A204.1 (cell line): ENCODE results near the gene ATP6V0A1.

Experiments used
- FAIRE-seq: peaks from 2 replicates; lab custom pipeline; 2012; peaks lifted over from hg19 to GRCh38; lab: Jason Lieb, UNC

The ATP6V0A1 gene

DNA sequence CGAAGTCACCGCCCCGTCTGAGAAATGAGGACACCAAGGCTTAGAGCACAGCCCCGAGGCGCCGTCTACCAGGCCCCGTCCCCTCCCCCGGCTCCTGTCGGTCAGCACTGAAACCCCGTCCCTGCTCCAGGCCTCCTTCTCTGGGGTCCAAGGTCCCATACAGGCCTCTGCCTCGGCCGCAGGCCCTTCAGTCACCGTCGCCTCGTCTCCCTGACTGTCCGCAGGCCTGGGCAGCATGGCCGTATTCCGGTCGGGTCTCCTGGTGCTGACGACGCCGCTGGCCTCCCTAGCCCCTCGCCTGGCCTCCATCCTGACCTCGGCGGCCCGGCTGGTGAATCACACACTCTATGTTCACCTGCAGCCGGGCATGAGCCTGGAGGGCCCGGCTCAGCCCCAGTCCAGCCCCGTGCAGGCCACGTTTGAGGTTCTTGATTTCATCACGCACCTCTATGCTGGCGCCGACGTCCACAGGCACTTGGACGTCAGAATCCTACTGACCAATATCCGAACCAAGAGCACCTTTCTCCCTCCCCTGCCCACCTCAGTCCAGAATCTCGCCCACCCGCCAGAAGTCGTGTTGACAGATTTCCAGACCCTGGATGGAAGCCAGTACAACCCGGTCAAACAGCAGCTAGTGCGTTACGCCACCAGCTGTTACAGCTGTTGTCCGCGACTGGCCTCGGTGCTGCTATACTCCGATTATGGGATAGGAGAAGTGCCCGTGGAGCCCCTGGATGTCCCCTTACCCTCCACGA, 103.9 kb downstream of the ATP6V0A1 start:
- no peak for FAIRE-seq

GRCh38 chr17:42563143-42563509, 104.4 kb downstream of the ATP6V0A1 start:
- FAIRE-seq = no peak

GRCh38 chr17:42563543-42563942, 104.9 kb downstream of the ATP6V0A1 start:
- FAIRE-seq = no peak

DNA sequence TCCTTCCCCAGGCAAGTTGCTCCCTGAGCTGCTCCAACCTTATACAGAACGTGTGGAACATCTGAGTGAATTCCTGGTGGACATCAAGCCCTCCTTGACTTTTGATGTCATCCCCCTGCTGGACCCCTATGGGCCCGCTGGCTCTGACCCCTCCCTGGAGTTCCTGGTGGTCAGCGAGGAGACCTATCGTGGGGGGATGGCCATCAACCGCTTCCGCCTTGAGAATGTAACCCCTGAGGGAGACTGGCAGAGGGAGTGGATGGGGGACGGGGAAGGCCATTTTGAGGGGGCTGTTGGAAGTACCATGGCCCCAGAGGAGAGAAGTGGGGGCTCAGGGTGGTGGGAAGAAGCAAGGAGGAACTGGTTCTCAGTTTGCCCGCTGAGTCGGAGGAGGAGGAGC, 105.3 kb downstream of the ATP6V0A1 start:
- FAIRE-seq = no peak

DNA sequence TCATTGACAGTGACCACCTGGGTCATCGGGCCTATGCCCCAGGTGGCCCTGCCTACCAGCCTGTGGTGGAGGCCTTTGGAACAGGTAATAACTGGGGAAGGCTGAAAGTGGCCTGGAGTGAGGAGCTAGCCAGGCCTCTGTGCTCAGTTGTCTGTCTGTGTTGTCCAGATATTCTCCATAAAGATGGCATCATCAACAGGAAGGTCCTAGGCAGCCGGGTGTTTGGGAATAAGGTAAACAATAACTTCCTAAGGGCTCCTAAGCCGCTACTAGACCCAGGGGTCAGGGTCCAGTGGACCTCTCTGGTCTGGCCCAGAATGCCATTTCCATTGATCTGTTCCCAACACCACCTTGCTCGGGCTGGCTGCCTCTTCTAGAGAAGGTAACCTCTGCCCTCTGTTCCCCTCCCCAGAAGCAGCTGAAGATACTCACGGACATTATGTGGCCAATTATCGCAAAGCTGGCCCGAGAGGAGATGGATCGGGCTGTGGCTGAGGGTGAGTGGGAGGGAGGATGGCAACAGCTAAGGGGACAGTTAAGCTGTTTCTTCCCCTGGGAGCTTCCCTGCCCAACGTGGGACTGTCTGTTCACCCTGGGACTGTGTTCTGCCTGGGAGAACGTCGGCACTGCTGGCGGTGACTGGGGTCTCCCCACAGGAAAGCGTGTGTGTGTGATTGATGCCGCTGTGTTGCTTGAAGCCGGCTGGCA, 106.3 kb downstream of the ATP6V0A1 start:
- FAIRE-seq = no peak

DNA sequence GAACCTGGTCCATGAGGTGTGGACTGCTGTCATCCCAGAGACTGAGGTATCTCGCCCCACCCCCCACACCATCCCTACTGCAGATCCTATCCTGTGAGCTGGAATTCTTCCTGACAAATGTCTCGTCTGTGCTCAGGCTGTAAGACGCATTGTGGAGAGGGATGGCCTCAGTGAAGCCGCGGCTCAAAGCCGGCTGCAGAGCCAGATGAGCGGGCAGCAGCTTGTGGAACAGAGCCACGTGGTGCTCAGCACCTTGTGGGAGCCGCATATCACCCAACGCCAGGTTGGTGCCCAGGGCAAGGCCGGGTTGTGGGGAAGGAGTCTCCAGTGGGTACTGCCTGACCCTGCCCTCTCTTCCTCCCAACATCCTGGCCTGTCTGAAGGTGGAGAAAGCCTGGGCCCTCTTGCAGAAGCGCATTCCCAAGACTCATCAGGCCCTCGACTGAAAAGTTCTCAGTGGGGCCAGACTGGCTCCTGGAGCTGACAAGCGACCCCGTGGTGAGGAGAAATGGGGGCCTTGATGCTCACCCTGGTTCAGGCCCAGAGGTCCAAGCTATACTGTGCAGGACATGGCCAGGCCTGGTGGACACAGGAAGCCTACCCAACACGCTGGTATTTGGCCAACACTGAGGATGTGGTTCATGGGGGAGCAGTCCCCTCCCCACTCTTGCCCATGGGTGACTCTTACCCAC, 107.0 kb downstream of the ATP6V0A1 start:
- FAIRE-seq = no peak

DNA sequence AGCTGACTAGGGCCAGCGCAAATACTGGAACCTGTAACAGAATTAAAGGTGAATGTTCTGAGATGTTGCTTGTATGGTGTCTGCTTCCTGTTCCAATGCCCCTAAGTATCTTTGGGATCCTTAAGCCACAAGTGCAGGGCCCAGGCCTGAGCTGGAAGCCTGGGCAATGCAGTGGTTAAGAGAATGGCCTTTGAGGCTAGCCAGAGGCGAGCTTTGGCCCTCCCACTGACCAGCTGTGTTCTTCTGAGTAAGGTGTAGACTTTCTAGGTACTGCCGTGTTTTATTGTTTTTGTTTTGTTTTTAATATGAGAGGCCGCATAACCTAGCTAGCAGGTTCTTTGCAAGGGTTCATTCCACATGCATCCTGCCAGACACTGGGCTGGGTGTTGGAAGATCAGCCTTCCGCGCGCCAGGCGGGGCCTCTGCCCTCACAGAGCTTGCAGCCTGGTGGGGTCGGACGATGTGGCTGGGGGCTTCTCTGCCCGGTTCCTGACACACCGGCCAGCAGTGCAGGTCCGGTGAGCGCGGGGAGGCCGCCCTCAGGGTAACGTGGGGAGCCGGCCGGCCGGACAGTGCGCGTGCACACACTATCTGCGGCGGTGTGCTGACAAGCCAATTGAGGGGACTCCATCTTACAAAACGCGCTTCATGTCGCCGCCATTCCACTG, 107.7 kb downstream of the ATP6V0A1 start:
- FAIRE-seq = no peak

DNA sequence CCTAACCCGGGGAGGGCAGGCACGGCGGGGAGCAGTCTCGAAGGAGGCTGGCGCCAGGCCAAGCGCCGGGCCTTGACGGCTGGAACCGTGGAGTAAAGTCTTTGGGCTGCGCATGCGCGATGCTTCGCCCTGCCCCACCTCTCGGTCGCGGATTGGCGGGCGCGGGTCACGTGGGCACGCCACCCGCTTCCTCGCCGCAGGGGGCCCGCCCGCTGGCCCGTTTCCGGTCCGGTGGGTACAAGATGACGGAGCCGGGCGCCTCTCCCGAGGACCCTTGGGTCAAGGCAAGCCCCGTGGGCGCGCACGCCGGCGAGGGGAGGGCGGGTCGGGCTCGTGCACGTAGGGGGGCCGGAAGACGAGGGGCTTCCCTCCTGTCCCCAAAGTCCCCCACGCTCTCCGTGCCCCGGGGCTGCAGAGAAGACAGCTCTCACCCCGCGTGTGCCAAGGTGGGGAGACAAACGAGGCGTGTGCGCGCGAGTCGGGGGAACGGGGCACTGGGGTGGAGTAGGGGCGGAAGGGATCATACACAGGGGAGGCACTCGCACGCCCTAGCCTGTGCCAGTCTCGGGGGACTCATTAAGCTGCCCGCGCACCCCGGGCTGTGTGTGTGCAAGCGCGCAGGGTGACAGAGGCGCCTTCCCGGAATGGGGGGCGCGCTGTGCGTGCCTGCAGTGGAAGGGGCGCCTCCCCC, 108.3 kb downstream of the ATP6V0A1 start, which contains the start of gene MLX:
MLX (plus strand) TSS at position 218 of the 691 bp plus-strand sequence; CDS start at position 243, 25 bp downstream.
- FAIRE-seq = no peak

GRCh38 chr17:42568341-42569111, 109.8 kb downstream of the ATP6V0A1 start:
- FAIRE-seq = no peak

DNA sequence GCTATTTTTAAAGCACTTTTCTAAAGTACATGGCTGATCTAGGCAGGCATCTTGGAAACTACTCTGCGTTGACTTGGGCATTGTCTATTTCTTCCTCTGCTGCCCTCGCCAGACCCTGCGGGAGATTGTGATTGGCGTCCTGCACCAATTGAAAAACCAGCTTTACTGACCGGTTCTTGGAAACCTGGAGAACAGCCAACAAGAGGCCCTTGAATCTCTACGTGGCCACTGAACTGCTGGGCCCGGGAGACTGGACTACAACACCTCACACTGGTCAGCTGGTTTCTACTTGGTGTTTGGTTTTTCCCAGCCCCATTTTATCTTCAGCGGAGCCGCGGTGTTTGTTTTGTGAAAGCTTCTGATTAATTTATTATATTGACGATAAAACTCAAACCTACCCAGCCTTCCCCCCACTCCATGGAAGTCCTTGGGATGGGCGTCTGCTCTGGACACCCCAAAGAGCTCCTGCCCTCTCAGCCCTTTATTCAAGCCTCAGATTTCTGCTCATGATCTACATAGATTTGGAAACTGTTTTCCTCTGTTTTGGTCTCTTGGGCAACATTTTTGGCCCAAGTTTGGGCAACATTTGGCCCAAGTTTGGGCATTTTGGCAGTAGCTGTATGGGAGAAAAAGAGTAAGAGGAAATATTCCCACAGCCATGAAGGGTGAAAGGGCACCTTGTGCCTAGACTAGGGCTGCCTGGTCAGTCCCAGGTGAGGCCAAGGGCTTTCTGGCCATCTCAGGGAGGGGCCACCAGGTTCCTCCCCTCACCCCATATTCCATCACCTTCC, 113.0 kb downstream of the ATP6V0A1 start:
- no peak for FAIRE-seq
